GM19099 (cell line): ENCODE measurements around the gene KIR2DL4.
"Not testable (repeated sequence)": the region's sequence is repeated elsewhere in the genome, so short reads cannot be mapped to it uniquely, and the experiment has no call there.

ENCODE experiments used
- POLR2A ChIP-seq: IDR thresholded peaks from 3 replicates; pipeline ENCODE4 v1.6.1; 2011; ENCODE audit warnings: low read depth; ENCODE audit not compliant: insufficient read length; ENCODE audit errors: extremely low read depth

The KIR2DL4 gene

GRCh38 chr19:54803410-54803809 is at the start of gene KIR2DL4:
KIR2DL4 (plus strand) TSS chr19:54803610; CDS start chr19:54803652, 42 bp downstream.
- no peak for TF ChIP-seq POLR2A

- not testable (repeated sequence) for TF ChIP-seq POLR2A
Observed at GRCh38 chr19:54769646-54770045, 33.8 kb upstream of the KIR2DL4 start, which contains the start of gene KIR2DL1. KIR2DL1 (plus strand) TSS chr19:54769793; CDS start chr19:54769851, 58 bp downstream.

- TF ChIP-seq POLR2A = no peak
Observed at GRCh38 chr19:54790711-54791110, 12.7 kb upstream of the KIR2DL4 start.

GRCh38 chr19:54791476-54791875 is 11.9 kb upstream of the KIR2DL4 start:
- TF ChIP-seq POLR2A = no peak

GRCh38 chr19:54792814-54793213 is 10.6 kb upstream of the KIR2DL4 start:
- no peak for TF ChIP-seq POLR2A

- no peak for TF ChIP-seq POLR2A
Observed at GRCh38 chr19:54795758-54796157, 7.7 kb upstream of the KIR2DL4 start.

GRCh38 chr19:54804101-54804500 is 691 bp downstream of the KIR2DL4 start:
- TF ChIP-seq POLR2A = no peak

- no peak for TF ChIP-seq POLR2A
Observed at GRCh38 chr19:54804571-54804970, 1.2 kb downstream of the KIR2DL4 start.

- TF ChIP-seq POLR2A = no peak
Observed at GRCh38 chr19:54805665-54806515, 2.5 kb downstream of the KIR2DL4 start.

- TF ChIP-seq POLR2A = no peak
Observed at GRCh38 chr19:54806516-54806838, 3.1 kb downstream of the KIR2DL4 start.

- not testable (repeated sequence) for TF ChIP-seq POLR2A
Observed at GRCh38 chr19:54816251-54816650, 12.8 kb downstream of the KIR2DL4 start, which contains the start of gene KIR3DL1. KIR3DL1 (plus strand) TSS chr19:54816468.

- no peak for TF ChIP-seq POLR2A
Observed at GRCh38 chr19:54817670-54818536, 14.5 kb downstream of the KIR2DL4 start.

- TF ChIP-seq POLR2A = not testable (repeated sequence)
Observed at GRCh38 chr19:54832496-54832895, 29.1 kb downstream of the KIR2DL4 start, which contains the start of gene KIR2DS4. KIR2DS4 (plus strand) TSS chr19:54832676.

- not testable (repeated sequence) for TF ChIP-seq POLR2A
Observed at GRCh38 chr19:54850061-54850640, 46.7 kb downstream of the KIR2DL4 start, which contains the start of gene KIR3DL2. KIR3DL2 (plus strand) TSS chr19:54850443; CDS start chr19:54850476, 33 bp downstream.

GRCh38 chr19:54850930-54851329 is 47.5 kb downstream of the KIR2DL4 start:
- no peak for TF ChIP-seq POLR2A

GRCh38 chr19:54851353-54851752 is 47.9 kb downstream of the KIR2DL4 start:
- TF ChIP-seq POLR2A = no peak
